Parathyroid adenoma (tissue), 2 donors: Measurements from ENCODE around the gene MLKL.

Experiments used
- H2AFZ ChIP-seq: fragments of 300-600 bp; sonication (generic); one replicate; pipeline ENCODE4 v1.7.0; 2017; ENCODE audit warnings: antibody characterized with exemption, mild to moderate bottlenecking
- H3K27ac ChIP-seq: fragments of 300-600 bp; sonication (generic); one replicate; pipeline ENCODE4 v1.7.0; 2017
- H3K27me3 ChIP-seq: fragments of 300-600 bp; sonication (generic); one replicate; pipeline ENCODE4 v1.7.0; 2017; ENCODE audit warnings: low read length; ENCODE audit not compliant: control insufficient read depth, insufficient read depth
- H3K36me3 ChIP-seq: fragments of 300-600 bp; sonication (generic); one replicate; pipeline ENCODE4 v1.7.0; 2017; ENCODE audit warnings: low read length; ENCODE audit not compliant: control insufficient read depth, insufficient read depth
- H3K4me1 ChIP-seq: fragments of 300-600 bp; sonication (generic); one replicate; pipeline ENCODE4 v1.7.0; 2017; ENCODE audit warnings: control low read depth
- H3K4me2 ChIP-seq: fragments of 300-600 bp; sonication (generic); one replicate; pipeline ENCODE4 v1.7.0; 2017; ENCODE audit warnings: low read length
- H3K4me3 ChIP-seq: fragments of 300-600 bp; sonication (generic); one replicate; pipeline ENCODE4 v1.7.0; 2017; ENCODE audit warnings: low read depth, low read length
- H3K79me2 ChIP-seq: fragments of 300-600 bp; sonication (generic); one replicate; pipeline ENCODE4 v1.7.0; 2017; ENCODE audit warnings: control low read depth
- H3K9ac ChIP-seq: fragments of 300-600 bp; sonication (generic); one replicate; pipeline ENCODE4 v1.7.0; 2017; ENCODE audit warnings: mild to moderate bottlenecking
- H3K9me3 ChIP-seq: fragments of 300-600 bp; sonication (generic); one replicate; pipeline ENCODE4 v1.7.0; 2017; ENCODE audit warnings: low read length; ENCODE audit not compliant: control insufficient read depth
- CTCF ChIP-seq: fragments of 300-600 bp; sonication (generic); IDR thresholded peaks from one replicate; pipeline ENCODE4 v1.7.0; 2017; ENCODE audit warnings: antibody characterized with exemption, mild to moderate bottlenecking
- donor health status: primary hyperparathyroidism.

Gene MLKL

GRCh38 chr16:74711938-74712337 lies 11.3 kb upstream of the MLKL start:
- H3K27ac ChIP-seq: no peak overlapping the region
- H3K36me3 ChIP-seq: no peaks in the 10 kb centered on the region
- no peaks in the 10 kb centered on the region for H3K9me3 ChIP-seq
- no peaks in the 10 kb centered on the region for H3K79me2 ChIP-seq
- no peak overlapping the region for H3K4me2 ChIP-seq
- no peak overlapping the region for H3K9ac ChIP-seq
- no peak overlapping the region for H2AFZ ChIP-seq
- H3K4me1 ChIP-seq: no peaks in the 10 kb centered on the region
- H3K4me3 ChIP-seq: no peak overlapping the region
- TF ChIP-seq CTCF: no peak
- no peaks in the 10 kb centered on the region for H3K27me3 ChIP-seq

GRCh38 chr16:74710401-74710800 lies 9.7 kb upstream of the MLKL start:
- Histone ChIP-seq H2AFZ (no peak overlapping the region), H3K36me3 (no peaks in the 10 kb centered on the region), H3K4me2 (no peak overlapping the region), H3K79me2 (no peaks in the 10 kb centered on the region), H3K9me3 (no peaks in the 10 kb centered on the region), H3K9ac (no peak overlapping the region), H3K4me3 (no peak overlapping the region), H3K27me3 (no peaks in the 10 kb centered on the region), H3K27ac (no peak overlapping the region), H3K4me1 (no peaks in the 10 kb centered on the region)
- no peak for TF ChIP-seq CTCF

DNA sequence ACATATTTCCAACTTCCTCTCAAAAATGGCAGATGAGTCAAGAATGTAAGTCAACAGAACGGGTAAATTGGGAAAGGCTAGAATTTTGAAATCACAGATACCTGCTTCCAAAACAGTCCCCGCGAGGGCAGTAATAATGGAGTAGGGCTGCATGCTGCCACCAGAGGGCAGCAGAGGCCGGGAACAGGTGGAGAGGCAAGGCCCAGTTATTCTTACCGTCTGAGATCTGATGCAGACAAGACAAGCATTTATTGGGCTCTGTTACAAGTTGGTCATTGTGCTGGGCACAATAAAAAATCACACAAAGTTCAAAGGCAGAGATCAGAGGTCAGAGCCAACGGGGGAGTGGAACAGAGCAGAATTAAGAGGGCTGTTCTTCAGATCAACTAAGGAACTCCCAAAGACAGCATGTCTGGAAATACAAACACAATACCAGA lies 8.8 kb upstream of the MLKL start:
- no peak overlapping the region for H3K9ac ChIP-seq
- no peaks in the 10 kb centered on the region for H3K27me3 ChIP-seq
- H3K9me3 ChIP-seq: no peaks in the 10 kb centered on the region
- no peak overlapping the region for H3K4me2 ChIP-seq
- H3K36me3 ChIP-seq: no peaks in the 10 kb centered on the region
- no peaks in the 10 kb centered on the region for H3K79me2 ChIP-seq
- no peaks in the 10 kb centered on the region for H3K4me1 ChIP-seq
- TF ChIP-seq CTCF: peak; percentile 98
- no peak overlapping the region for H3K27ac ChIP-seq
- H3K4me3 ChIP-seq: no peak overlapping the region
- peak overlapping the region; percentile 33 for H2AFZ ChIP-seq

DNA sequence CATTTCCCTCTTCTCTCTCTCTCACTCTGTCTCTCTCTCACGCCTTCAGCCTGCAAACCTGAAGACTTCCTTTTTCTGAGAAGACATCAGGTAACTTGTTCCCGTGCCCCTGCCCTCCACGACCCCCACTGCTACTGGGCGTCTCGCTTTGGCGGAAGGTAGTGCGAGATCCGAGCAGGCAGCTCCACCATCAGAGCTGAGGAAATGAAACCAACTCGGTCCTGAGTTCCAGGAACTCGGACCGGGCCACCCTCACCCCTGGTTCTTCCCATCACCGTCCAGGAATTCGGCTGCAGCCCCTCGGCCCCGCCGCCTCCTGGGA lies 585 bp downstream of the MLKL start:
- peak overlapping the region; percentile 71 for H3K27ac ChIP-seq
- H3K4me1 ChIP-seq: no peaks in the 10 kb centered on the region
- no peaks in the 10 kb centered on the region for H3K79me2 ChIP-seq
- no peaks in the 10 kb centered on the region for H3K27me3 ChIP-seq
- no peaks in the 10 kb centered on the region for H3K9me3 ChIP-seq
- peak overlapping the region; percentile 59 for H3K4me3 ChIP-seq
- no peak overlapping the region for H3K9ac ChIP-seq
- peak overlapping the region; percentile 90 for H3K4me2 ChIP-seq
- H3K36me3 ChIP-seq: no peaks in the 10 kb centered on the region
- H2AFZ ChIP-seq: peak overlapping the region; percentile 85
- no peak for TF ChIP-seq CTCF

GRCh38 chr16:74699666-74700065 lies 996 bp downstream of the MLKL start:
- TF ChIP-seq CTCF: no peak
- Histone ChIP-seq H3K9ac (no peak overlapping the region), H2AFZ (no peak overlapping the region), H3K27me3 (no peaks in the 10 kb centered on the region), H3K4me3 (peak overlapping the region; percentile 59), H3K79me2 (no peaks in the 10 kb centered on the region), H3K9me3 (no peaks in the 10 kb centered on the region), H3K4me2 (no peak overlapping the region), H3K4me1 (no peaks in the 10 kb centered on the region), H3K36me3 (no peaks in the 10 kb centered on the region), H3K27ac (no peak overlapping the region)
